Dedifferentiated amniotic fluid mesenchymal stem cell (primary cell): ENCODE data around the gene RASIP1.
A peak's percentile ranks its signal among the peaks of the same experiment; 100 is the strongest.
"Not testable (repeated sequence)": the region's sequence is repeated elsewhere in the genome, so short reads cannot be mapped to it uniquely, and the experiment has no call there.

Source experiments
- DNase-seq: peaks from one replicate; pipeline ENCODE4 v3.0.0-alpha.2; 2016; ENCODE audit errors: extremely low spot score

The RASIP1 gene

GRCh38 chr19:48731452-48731851 lies 9.0 kb downstream of the RASIP1 start:
- no peak for DNase-seq

- no peak for DNase-seq
These were observed 11.3 kb downstream of the RASIP1 start for GRCh38 chr19:48728911-48729664.

GRCh38 chr19:48726556-48726955 lies 13.9 kb downstream of the RASIP1 start:
- DNase-seq, result no peak

GRCh38 chr19:48724796-48725753 lies 15.3 kb downstream of the RASIP1 start:
- peak; percentile 33 for DNase-seq

GRCh38 chr19:48722196-48722708 lies 18.2 kb downstream of the RASIP1 start:
- DNase-seq, result no peak

GRCh38 chr19:48720613-48721296 lies 19.7 kb downstream of the RASIP1 start:
- DNase-seq, result peak; percentile 100

- DNase-seq, result no peak
These were observed 20.2 kb downstream of the RASIP1 start for GRCh38 chr19:48720251-48720612.

- no peak for DNase-seq
These were observed 20.9 kb downstream of the RASIP1 start, which contains the start of gene MAMSTR for GRCh38 chr19:48719263-48720171. Gene MAMSTR, minus strand, starts transcription at chr19:48719725. Its CDS starts 694 bp downstream, at chr19:48719031.

GRCh38 chr19:48718711-48719231 lies 21.6 kb downstream of the RASIP1 start:
- DNase-seq, result no peak

GRCh38 chr19:48718106-48718505 lies 22.3 kb downstream of the RASIP1 start:
- not testable (repeated sequence) for DNase-seq

- DNase-seq, result peak; percentile 16
These were observed 23.7 kb downstream of the RASIP1 start for GRCh38 chr19:48716562-48717291.

- no peak for DNase-seq
These were observed 24.7 kb downstream of the RASIP1 start for GRCh38 chr19:48715681-48716171.

GRCh38 chr19:48714759-48715675 lies 25.4 kb downstream of the RASIP1 start:
- no peak for DNase-seq

- peak; percentile 99 for DNase-seq
These were observed 26.3 kb downstream of the RASIP1 start for GRCh38 chr19:48713864-48714755.

- DNase-seq, result no peak
These were observed 27.2 kb downstream of the RASIP1 start for GRCh38 chr19:48713041-48713863.

- no peak for DNase-seq
These were observed 29.2 kb downstream of the RASIP1 start for GRCh38 chr19:48711106-48711662.
